Neural progenitor cell (in vitro differentiated cells): ENCODE results near the gene PAM. TPM values are rescaled to one million over a fixed set of nuclear protein-coding genes. Genes with fewer than 3 reads are reported as not detected.

Source experiments
- DNase-seq: peaks from one replicate; pipeline ENCODE4 v3.0.0-alpha.2; 2016; ENCODE audit warnings: low spot score
- H2AFZ ChIP-seq: fragments of 200-600 bp; sonication (generic); replicated peaks from 2 replicates; pipeline ENCODE4 v1.6.1; 2016; ENCODE audit warnings: antibody characterized with exemption
- H3F3A ChIP-seq: fragments of 200-600 bp; sonication (generic); 2 replicates; pipeline ENCODE4 v1.6.1; 2016; ENCODE audit warnings: antibody characterized with exemption, low read depth
- H3K27ac ChIP-seq: fragments of 200-600 bp; sonication (generic); 2 replicates; pipeline ENCODE4 v1.5.1; 2016; ENCODE audit warnings: mild to moderate bottlenecking
- H3K27me3 ChIP-seq: fragments of 200-600 bp; sonication (generic); 2 replicates; pipeline ENCODE4 v1.6.1; 2016; ENCODE audit warnings: mild to moderate bottlenecking, moderate library complexity
- H3K36me3 ChIP-seq: fragments of 200-600 bp; sonication (generic); 2 replicates; pipeline ENCODE4 v1.5.1; 2016
- H3K4me1 ChIP-seq: fragments of 200-600 bp; sonication (generic); 2 replicates; pipeline ENCODE4 v1.6.1; 2016; ENCODE audit warnings: mixed run types
- H3K4me2 ChIP-seq: fragments of 200-600 bp; sonication (generic); 2 replicates; pipeline ENCODE4 v1.6.1; 2016
- H3K4me3 ChIP-seq: fragments of 200-600 bp; sonication (generic); 2 replicates; pipeline ENCODE4 v1.5.1; 2016
- H3K79me2 ChIP-seq: fragments of 200-600 bp; sonication (generic); 2 replicates; pipeline ENCODE4 v1.6.1; 2016; ENCODE audit warnings: low read depth
- H3K9ac ChIP-seq: fragments of 200-600 bp; sonication (generic); 2 replicates; pipeline ENCODE4 v1.6.1; 2016
- H3K9me3 ChIP-seq: fragments of 200-600 bp; sonication (generic); 2 replicates; pipeline ENCODE4 v1.5.1; 2016; ENCODE audit warnings: low read depth
- H4K20me1 ChIP-seq: fragments of 200-600 bp; sonication (generic); 2 replicates; pipeline ENCODE4 v1.6.1; 2016; ENCODE audit warnings: low read depth
- H3K27ac Mint-ChIP-seq: 3 replicates; pipeline ENCODE4 v1.8.0; 2021; ENCODE audit warnings: mixed read lengths
- H3K27me3 Mint-ChIP-seq: 2 replicates; pipeline ENCODE4 v1.8.0; 2022; ENCODE audit warnings: low read depth, mild to moderate bottlenecking, inconsistent platforms, moderate library complexity, mixed read lengths; ENCODE audit not compliant: insufficient read depth
- H3K36me3 Mint-ChIP-seq: 3 replicates; pipeline ENCODE4 v1.8.0; 2021; ENCODE audit warnings: mixed read lengths
- H3K4me1 Mint-ChIP-seq: 3 replicates; pipeline ENCODE4 v1.8.0; 2021; ENCODE audit warnings: mixed read lengths
- H3K4me3 Mint-ChIP-seq: 3 replicates; pipeline ENCODE4 v1.8.0; 2021; ENCODE audit warnings: mild to moderate bottlenecking, moderate library complexity, mixed read lengths
- H3K9me3 Mint-ChIP-seq: 3 replicates; pipeline ENCODE4 v1.8.0; 2020; ENCODE audit warnings: mixed read lengths
- CTCF ChIP-seq: fragments of 200-600 bp; sonication (generic); IDR thresholded peaks from 2 replicates; pipeline ENCODE4 v1.5.1; 2017; ENCODE audit warnings: antibody characterized with exemption, mild to moderate bottlenecking
- EZH2 ChIP-seq: fragments of 200-600 bp; sonication (generic); IDR thresholded peaks from 2 replicates; pipeline ENCODE4 v1.6.1; 2017; ENCODE audit warnings: antibody characterized with exemption, mild to moderate bottlenecking, moderate library complexity
- EZH2phosphoT487 ChIP-seq: fragments of 200-600 bp; sonication (generic); IDR thresholded peaks from 2 replicates; pipeline ENCODE4 v1.6.1; 2017; ENCODE audit warnings: antibody characterized with exemption
- total RNA-seq: library from RNA; depleted of rRNA; stranded (reverse); fragments of >200 nt; gene quantifications from 2 replicates; pipeline ENCODE4 v1.2.3, GENCODE V29; 2015; ENCODE audit warnings: low replicate concordance

Gene PAM
- total RNA-seq, 1 donor from 2014 or later = 246 TPM

DNA sequence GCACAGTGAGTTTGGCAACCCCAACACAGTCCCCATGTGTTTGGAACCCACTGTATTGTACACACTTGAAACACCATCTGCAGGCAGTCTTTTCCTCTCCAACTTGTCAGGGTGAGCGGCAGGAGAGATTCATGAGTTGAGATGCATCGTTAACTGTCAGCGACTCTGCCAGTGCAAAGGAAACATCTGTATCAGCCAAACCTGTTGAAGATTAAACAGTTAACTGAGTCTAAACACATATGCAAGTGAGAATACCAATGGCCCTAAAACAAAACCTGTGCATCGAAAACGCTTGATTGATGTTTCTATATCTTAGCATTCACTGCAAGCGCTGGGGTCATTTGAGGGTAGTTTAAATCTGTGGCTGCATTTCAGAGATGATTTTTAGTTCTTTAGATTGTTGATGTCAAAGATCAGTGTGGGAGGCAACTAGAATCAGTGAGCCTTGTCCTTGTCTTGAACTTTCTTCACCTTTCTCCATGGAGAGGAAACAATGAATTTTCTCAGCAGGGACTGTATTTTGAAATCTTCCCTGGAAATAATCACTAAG is 41.3 kb upstream of the PAM start:
- H3K27ac ChIP-seq = no peak overlapping the region
- Mint-ChIP-seq H3K27ac (peak overlapping the region; percentile 86), H3K36me3 (peaks cover 5% of the 10 kb centered on the region), H3K27me3 (no peaks in the 10 kb centered on the region), H3K4me3 (peak overlapping the region; percentile 8), H3K4me1 (peaks cover 32% of the 10 kb centered on the region), H3K9me3 (peaks cover 19% of the 10 kb centered on the region)
- H3K4me3 ChIP-seq = no peak overlapping the region
- H4K20me1 ChIP-seq = no peaks in the 10 kb centered on the region
- H3F3A ChIP-seq = no peaks in the 10 kb centered on the region
- peak overlapping the region; percentile 6 for H2AFZ ChIP-seq
- no peak overlapping the region for H3K9ac ChIP-seq
- no peak overlapping the region for H3K4me2 ChIP-seq
- no peaks in the 10 kb centered on the region for H3K36me3 ChIP-seq
- H3K4me1 ChIP-seq = no peaks in the 10 kb centered on the region
- no peak for DNase-seq
- H3K79me2 ChIP-seq = no peaks in the 10 kb centered on the region
- no peaks in the 10 kb centered on the region for H3K9me3 ChIP-seq
- TF ChIP-seq EZH2phosphoT487 = no peak
- no peak for TF ChIP-seq CTCF
- no peak for TF ChIP-seq EZH2
- no peaks in the 10 kb centered on the region for H3K27me3 ChIP-seq

GRCh38 chr5:102715082-102715807 is 39.9 kb upstream of the PAM start:
- Histone ChIP-seq H3F3A (no peaks in the 10 kb centered on the region), H3K27ac (no peak overlapping the region), H3K27me3 (no peaks in the 10 kb centered on the region), H3K4me2 (no peak overlapping the region), H3K4me1 (no peaks in the 10 kb centered on the region), H3K4me3 (no peak overlapping the region), H3K79me2 (no peaks in the 10 kb centered on the region), H3K9ac (no peak overlapping the region), H4K20me1 (no peaks in the 10 kb centered on the region), H2AFZ (no peak overlapping the region), H3K36me3 (no peaks in the 10 kb centered on the region), H3K9me3 (no peaks in the 10 kb centered on the region)
- Mint-ChIP-seq H3K27ac (peak overlapping the region; percentile 7), H3K27me3 (no peaks in the 10 kb centered on the region), H3K9me3 (peaks cover 13% of the 10 kb centered on the region), H3K36me3 (no peaks in the 10 kb centered on the region), H3K4me1 (peaks cover 32% of the 10 kb centered on the region), H3K4me3 (no peak overlapping the region)
- DNase-seq = no peak
- TF ChIP-seq CTCF (no peak), EZH2 (no peak), EZH2phosphoT487 (no peak)

DNA sequence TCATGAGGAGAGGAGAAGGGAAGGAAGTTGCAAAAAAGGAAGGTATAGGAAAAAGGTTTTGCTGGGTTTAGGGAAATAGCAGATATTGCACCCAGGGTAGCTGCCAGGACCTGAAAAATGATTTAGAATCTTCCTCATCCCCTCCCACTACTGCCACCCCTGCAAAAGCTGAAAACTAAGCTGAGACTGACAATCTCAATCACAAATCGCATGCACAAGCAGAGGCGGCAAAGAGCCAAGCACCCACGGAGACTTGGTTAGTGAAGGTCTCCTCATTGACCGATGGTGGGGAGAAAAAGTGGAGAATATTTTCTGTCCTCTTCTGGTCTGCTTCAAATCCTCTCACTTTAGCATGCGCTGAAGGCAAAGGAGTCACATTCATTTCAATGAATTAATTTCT is 39.1 kb upstream of the PAM start:
- Mint-ChIP-seq H3K36me3 (no peaks in the 10 kb centered on the region), H3K4me3 (no peak overlapping the region), H3K27ac (no peak overlapping the region), H3K9me3 (peaks cover 13% of the 10 kb centered on the region), H3K27me3 (no peaks in the 10 kb centered on the region), H3K4me1 (peaks cover 30% of the 10 kb centered on the region)
- no peaks in the 10 kb centered on the region for H3K79me2 ChIP-seq
- no peaks in the 10 kb centered on the region for H3K36me3 ChIP-seq
- H3K27ac ChIP-seq = no peak overlapping the region
- no peaks in the 10 kb centered on the region for H3K27me3 ChIP-seq
- H3K9me3 ChIP-seq = no peaks in the 10 kb centered on the region
- no peaks in the 10 kb centered on the region for H3K4me1 ChIP-seq
- H3F3A ChIP-seq = no peaks in the 10 kb centered on the region
- H3K9ac ChIP-seq = no peak overlapping the region
- no peak overlapping the region for H2AFZ ChIP-seq
- no peak for DNase-seq
- no peaks in the 10 kb centered on the region for H4K20me1 ChIP-seq
- H3K4me3 ChIP-seq = no peak overlapping the region
- H3K4me2 ChIP-seq = no peak overlapping the region
- TF ChIP-seq EZH2phosphoT487 = no peak
- no peak for TF ChIP-seq CTCF
- no peak for TF ChIP-seq EZH2
